HepG2 (cell line): Measurements from ENCODE around the gene HIPK4. TPM values are rescaled to one million over a fixed set of nuclear protein-coding genes. Genes with fewer than 3 reads are reported as not detected.

Experiments used
- ATAC-seq: fragments of 200-7000 bp; cut with Tn5 transposase; 3 replicates; pipeline ENCODE4 v1.9.1; 2020; ENCODE audit warnings: mild to moderate bottlenecking, moderate library complexity
- BruUV-seq: library from RNA; stranded (reverse); fragments of 400-500 nt; replicated peaks from 2 replicates; lab custom pipeline; 2021; lab: Mats Ljungman, UMichigan
- CTCF ChIA-PET: fragments of 300-600 bp; formaldehyde crosslinking; extraction: SDS; loops from one replicate; lab custom pipeline; 2021; ENCODE audit warnings: low total read pairs, inconsistent platforms, low intra/inter-chr PET ratio; lab: Yijun Ruan, JAX
- POLR2A ChIA-PET: fragments of 350-600 bp; sonication (Branson Sonifier 250); formaldehyde crosslinking; loops from one replicate; lab custom pipeline; 2020; ENCODE audit warnings: antibody characterized with exemption, inconsistent platforms; lab: Yijun Ruan, JAX
- DNase-seq: peaks from one replicate; pipeline ENCODE4 v3.0.0-alpha.2; 2015; ENCODE audit warnings: low spot score
- FAIRE-seq: peaks from 3 replicates; lab custom pipeline; 2011; peaks lifted over from hg19 to GRCh38; lab: Jason Lieb, UNC
- H2AFZ ChIP-seq: one replicate; pipeline ENCODE4 v1.6.1; 2011; ENCODE audit warnings: low read length, inconsistent platforms
- H3K27ac ChIP-seq: fragments of 300-600 bp; 3 replicates; pipeline ENCODE4 v1.8.0; 2011; ENCODE audit warnings: mixed run types, mild to moderate bottlenecking, mixed read lengths, low read length, inconsistent platforms; ENCODE audit not compliant: insufficient read depth; ENCODE audit errors: extremely low read length
- H3K27me3 ChIP-seq, 2 experiments: fragments of 200-600 bp in 1 of 2; 2 replicates in 1 of 2; 3 replicates in 1 of 2; pipeline versions ENCODE4 v1.6.0 to v1.8.0; 2011; ENCODE audit warnings: low read length in 2 of 2, mild to moderate bottlenecking in 2 of 2, moderate library complexity in 2 of 2, inconsistent platforms in 1 of 2; ENCODE audit not compliant: insufficient read depth in 2 of 2, control insufficient read depth in 1 of 2
- H3K36me3 ChIP-seq, 2 experiments: fragments of 200-600 bp in 1 of 2; replicated peaks in 1 of 2; 2 replicates in 1 of 2; 3 replicates in 1 of 2; pipeline versions ENCODE4 v1.5.1 to v1.8.0; 2011; ENCODE audit warnings: low read length in 2 of 2, inconsistent platforms in 1 of 2; ENCODE audit not compliant: insufficient read depth in 2 of 2, control insufficient read depth in 1 of 2
- H3K4me1 ChIP-seq: 2 replicates; pipeline ENCODE4 v1.5.1; 2012; ENCODE audit warnings: low read length, inconsistent platforms; ENCODE audit not compliant: insufficient read depth
- H3K4me2 ChIP-seq: 2 replicates; pipeline ENCODE4 v1.6.0; 2011; ENCODE audit warnings: low read depth, low read length, inconsistent platforms
- H3K4me3 ChIP-seq, 3 experiments: fragments of 200-600 bp in 1 of 3; sonication (generic), shearing (Covaris generic) in 1 of 3; replicated peaks in 1 of 3; 2 replicates each; pipeline ENCODE4 v1.5.1; 2011 to 2016; ENCODE audit warnings: low read length in 3 of 3, inconsistent platforms in 2 of 3, low read depth in 2 of 3, mild to moderate bottlenecking in 2 of 3, control low read depth in 1 of 3, mixed read lengths in 1 of 3; ENCODE audit not compliant: insufficient read depth in 1 of 3
- H3K79me2 ChIP-seq: one replicate; pipeline ENCODE4 v1.6.1; 2011; ENCODE audit warnings: low read length, inconsistent platforms; ENCODE audit not compliant: insufficient read depth
- H3K9ac ChIP-seq: 2 replicates; pipeline ENCODE4 v1.6.0; 2011; ENCODE audit warnings: mild to moderate bottlenecking, low read depth, low read length, inconsistent platforms; ENCODE audit not compliant: insufficient read depth
- H3K9me3 ChIP-seq: 2 replicates; pipeline ENCODE4 v1.5.1; 2012; ENCODE audit warnings: mild to moderate bottlenecking, low read length
- H4K20me1 ChIP-seq: 2 replicates; pipeline ENCODE4 v1.6.0; 2011; ENCODE audit warnings: inconsistent platforms, mild to moderate bottlenecking, low read length, moderate library complexity; ENCODE audit not compliant: insufficient read depth
- CCDC6 ChIP-seq: sonication (generic); formaldehyde crosslinking; IDR thresholded peaks from 2 replicates; pipeline ENCODE4 v1.8.1; 2022; ENCODE audit warnings: mild to moderate bottlenecking, missing genetic modification reagents, moderate library complexity
- EP300 ChIP-seq, 3 experiments: sonication (generic) in 1 of 3; formaldehyde crosslinking in 1 of 3; IDR thresholded peaks; 2 replicates each; pipeline versions ENCODE4 v1.5.1 to v1.6.1; 2011 to 2020; ENCODE audit warnings: low read depth in 2 of 3, low read length in 2 of 3, borderline replicate concordance in 1 of 3, improper control_type of control experiment in 1 of 3, mild to moderate bottlenecking in 1 of 3, missing genetic modification reagents in 1 of 3, moderate library complexity in 1 of 3
- FLYWCH1 ChIP-seq: sonication (generic); formaldehyde crosslinking; IDR thresholded peaks from 2 replicates; pipeline ENCODE4 v1.8.1; 2023; ENCODE audit warnings: mild to moderate bottlenecking, missing genetic modification reagents
- FOXK2 ChIP-seq: fragments of 450-650 bp; IDR thresholded peaks from 2 replicates; pipeline ENCODE4 v1.6.1; 2016
- HNF4G ChIP-seq, 2 experiments: sonication (generic) in 1 of 2; formaldehyde crosslinking in 1 of 2; IDR thresholded peaks; 2 replicates each; pipeline versions ENCODE4 v1.4.0 to v1.6.1; 2011 to 2020; ENCODE audit warnings: borderline replicate concordance in 2 of 2, low read depth in 2 of 2, mild to moderate bottlenecking in 2 of 2, low read length in 1 of 2, missing genetic modification reagents in 1 of 2, moderate library complexity in 1 of 2
- NFRKB ChIP-seq: fragments of 450-650 bp; IDR thresholded peaks from 2 replicates; pipeline ENCODE4 v1.6.1; 2017
- SP5 ChIP-seq: IDR thresholded peaks from 2 replicates; pipeline ENCODE4 v1.6.1; 2016; ENCODE audit warnings: low read depth, borderline replicate concordance
- U2AF2 ChIP-seq: fragments of 200-400 bp; formaldehyde crosslinking; IDR thresholded peaks from 2 replicates; pipeline ENCODE4 v1.6.1; 2017; ENCODE audit warnings: low read depth, mild to moderate bottlenecking, low read length
- ZFP41 ChIP-seq: sonication (generic); formaldehyde crosslinking; IDR thresholded peaks from 2 replicates; pipeline ENCODE4 v1.4.0; 2020; ENCODE audit warnings: mild to moderate bottlenecking, missing genetic modification reagents, borderline replicate concordance
- ZNF562 ChIP-seq: sonication (generic); formaldehyde crosslinking; IDR thresholded peaks from 2 replicates; pipeline ENCODE4 v1.8.0; 2022; ENCODE audit warnings: missing genetic modification reagents, borderline replicate concordance
- ZNF670 ChIP-seq: sonication (generic); formaldehyde crosslinking; IDR thresholded peaks from 2 replicates; pipeline ENCODE4 v1.8.0; 2022; ENCODE audit warnings: mild to moderate bottlenecking, missing genetic modification reagents, borderline replicate concordance
- ZNF747 ChIP-seq: sonication (generic); formaldehyde crosslinking; IDR thresholded peaks from 2 replicates; pipeline ENCODE4 v1.8.1; 2023; ENCODE audit warnings: missing genetic modification reagents, mild to moderate bottlenecking, borderline replicate concordance
- WGBS: methylation state at CpG from one replicate; pipeline ENCODE4 v1.1.6; 2017; ENCODE audit warnings: low lambda C conversion rate; 5-methylcytosine and 5-hydroxymethylcytosine counted together
- in situ Hi-C: cut with HindIII; loops from 2 replicates; pipeline ENCODE4 v1.10.0; 2017; ENCODE audit warnings: low pct_unique_long_range_greater_than_20kb; ENCODE audit not compliant: extremely low pct_ligation_motif_present
- intact Hi-C: fragments of 100-400 bp; cut with micrococcal nuclease; formaldehyde crosslinking; loops from one replicate; pipeline ENCODE4 v1.10.0; 2022; ENCODE audit not compliant: unreplicated experiment
- polyA plus RNA-seq, 8 experiments: library from polyadenylated mRNA; depleted of rRNA in 3 of 8; stranded (reverse) in 7 of 8; unstranded in 1 of 8; fragments of >200 nt; fragmentation: Illumina TruSeq in 4 of 8; extraction: Trizol in 4 of 8; gene quantifications; 2 replicates each; pipeline versions ENCODE4 v1.2.1 to v1.2.3, GENCODE V29; 2011 to 2016; ENCODE audit warnings: low read depth in 4 of 8, missing spikeins in 1 of 8, mixed read lengths in 1 of 8; ENCODE audit not compliant: insufficient read depth in 1 of 8
- total RNA-seq, 5 experiments: library from RNA; depleted of rRNA; stranded (reverse); fragments of >200 nt; fragmentation: Illumina TruSeq; extraction: Trizol; gene quantifications; 2 replicates each; pipeline ENCODE4 v1.2.3, GENCODE V29; 2016; ENCODE audit warnings: low read depth in 1 of 5
- TF ChIP-seq, protein P1 (sequence below): sonication (generic); formaldehyde crosslinking; IDR thresholded peaks from 2 replicates; pipeline ENCODE4 v1.5.1; 2020; ENCODE audit warnings: missing genetic modification reagents, mild to moderate bottlenecking, borderline replicate concordance
- TF ChIP-seq, protein P2 (sequence below): sonication (generic); formaldehyde crosslinking; IDR thresholded peaks from 2 replicates; pipeline ENCODE4 v1.4.0; 2020; ENCODE audit warnings: missing genetic modification reagents

Gene HIPK4
- total and polyA plus RNA-seq, 2 of the 13 experiments (the other 11 are each of a cell fraction or from before 2014, with no cell fraction given) = 0.03 TPM; not detected in 1

- TF ChIP-seq ZNF562 (CRISPR knock-in tag) (no peak), CCDC6 (CRISPR knock-in tag) (no peak), U2AF2 (no peak)
These were observed 57.3 kb downstream of the HIPK4 start (continued) for GRCh38 chr19:40332669-40333068.

- H3K27ac ChIP-seq = no peak overlapping the region
- H3K4me2 ChIP-seq = no peak overlapping the region
- BruUV-seq = no TSS peak
- POLR2A ChIA-PET = no interaction called here
- peaks cover 14 to 60% of the 10 kb centered on the region in 2 experiments for H3K36me3 ChIP-seq
- no peaks in the 10 kb centered on the region for H3K79me2 ChIP-seq
- in situ Hi-C loops = no loop called here
- CTCF ChIA-PET = no interaction called here
- H3K9ac ChIP-seq = no peak overlapping the region
- H3K4me3 ChIP-seq = no peak overlapping the region
- no peak overlapping the region for H2AFZ ChIP-seq
- intact Hi-C loops = no loop called here
- H4K20me1 ChIP-seq = no peaks in the 10 kb centered on the region
- no peaks in the 10 kb centered on the region for H3K27me3 ChIP-seq
- TF ChIP-seq FLYWCH1 (CRISPR knock-in tag) = no peak
- no peak for TF ChIP-seq HNF4G (IDR thresholded peaks at IDR 0.05; ENCODE audit: borderline replicate concordance, low read depth, low read length)
- no peak for TF ChIP-seq HNF4G (CRISPR knock-in tag; IDR thresholded peaks at IDR 0.05; ENCODE audit: borderline replicate concordance, low read depth)
- TF ChIP-seq, protein P1, sequence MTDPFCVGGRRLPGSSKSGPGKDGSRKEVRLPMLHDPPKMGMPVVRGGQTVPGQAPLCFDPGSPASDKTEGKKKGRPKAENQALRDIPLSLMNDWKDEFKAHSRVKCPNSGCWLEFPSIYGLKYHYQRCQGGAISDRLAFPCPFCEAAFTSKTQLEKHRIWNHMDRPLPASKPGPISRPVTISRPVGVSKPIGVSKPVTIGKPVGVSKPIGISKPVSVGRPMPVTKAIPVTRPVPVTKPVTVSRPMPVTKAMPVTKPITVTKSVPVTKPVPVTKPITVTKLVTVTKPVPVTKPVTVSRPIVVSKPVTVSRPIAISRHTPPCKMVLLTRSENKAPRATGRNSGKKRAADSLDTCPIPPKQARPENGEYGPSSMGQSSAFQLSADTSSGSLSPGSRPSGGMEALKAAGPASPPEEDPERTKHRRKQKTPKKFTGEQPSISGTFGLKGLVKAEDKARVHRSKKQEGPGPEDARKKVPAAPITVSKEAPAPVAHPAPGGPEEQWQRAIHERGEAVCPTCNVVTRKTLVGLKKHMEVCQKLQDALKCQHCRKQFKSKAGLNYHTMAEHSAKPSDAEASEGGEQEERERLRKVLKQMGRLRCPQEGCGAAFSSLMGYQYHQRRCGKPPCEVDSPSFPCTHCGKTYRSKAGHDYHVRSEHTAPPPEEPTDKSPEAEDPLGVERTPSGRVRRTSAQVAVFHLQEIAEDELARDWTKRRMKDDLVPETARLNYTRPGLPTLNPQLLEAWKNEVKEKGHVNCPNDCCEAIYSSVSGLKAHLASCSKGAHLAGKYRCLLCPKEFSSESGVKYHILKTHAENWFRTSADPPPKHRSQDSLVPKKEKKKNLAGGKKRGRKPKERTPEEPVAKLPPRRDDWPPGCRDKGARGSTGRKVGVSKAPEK (CRISPR knock-in tag) = no peak
- TF ChIP-seq ZNF670 (CRISPR knock-in tag) = no peak
- TF ChIP-seq, protein P2, sequence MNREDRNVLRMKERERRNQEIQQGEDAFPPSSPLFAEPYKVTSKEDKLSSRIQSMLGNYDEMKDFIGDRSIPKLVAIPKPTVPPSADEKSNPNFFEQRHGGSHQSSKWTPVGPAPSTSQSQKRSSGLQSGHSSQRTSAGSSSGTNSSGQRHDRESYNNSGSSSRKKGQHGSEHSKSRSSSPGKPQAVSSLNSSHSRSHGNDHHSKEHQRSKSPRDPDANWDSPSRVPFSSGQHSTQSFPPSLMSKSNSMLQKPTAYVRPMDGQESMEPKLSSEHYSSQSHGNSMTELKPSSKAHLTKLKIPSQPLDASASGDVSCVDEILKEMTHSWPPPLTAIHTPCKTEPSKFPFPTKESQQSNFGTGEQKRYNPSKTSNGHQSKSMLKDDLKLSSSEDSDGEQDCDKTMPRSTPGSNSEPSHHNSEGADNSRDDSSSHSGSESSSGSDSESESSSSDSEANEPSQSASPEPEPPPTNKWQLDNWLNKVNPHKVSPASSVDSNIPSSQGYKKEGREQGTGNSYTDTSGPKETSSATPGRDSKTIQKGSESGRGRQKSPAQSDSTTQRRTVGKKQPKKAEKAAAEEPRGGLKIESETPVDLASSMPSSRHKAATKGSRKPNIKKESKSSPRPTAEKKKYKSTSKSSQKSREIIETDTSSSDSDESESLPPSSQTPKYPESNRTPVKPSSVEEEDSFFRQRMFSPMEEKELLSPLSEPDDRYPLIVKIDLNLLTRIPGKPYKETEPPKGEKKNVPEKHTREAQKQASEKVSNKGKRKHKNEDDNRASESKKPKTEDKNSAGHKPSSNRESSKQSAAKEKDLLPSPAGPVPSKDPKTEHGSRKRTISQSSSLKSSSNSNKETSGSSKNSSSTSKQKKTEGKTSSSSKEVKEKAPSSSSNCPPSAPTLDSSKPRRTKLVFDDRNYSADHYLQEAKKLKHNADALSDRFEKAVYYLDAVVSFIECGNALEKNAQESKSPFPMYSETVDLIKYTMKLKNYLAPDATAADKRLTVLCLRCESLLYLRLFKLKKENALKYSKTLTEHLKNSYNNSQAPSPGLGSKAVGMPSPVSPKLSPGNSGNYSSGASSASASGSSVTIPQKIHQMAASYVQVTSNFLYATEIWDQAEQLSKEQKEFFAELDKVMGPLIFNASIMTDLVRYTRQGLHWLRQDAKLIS = no peak
- TF ChIP-seq EP300 (IDR thresholded peaks at IDR 0.05; ENCODE audit: low read depth in 2 of 2, low read length in 2 of 2) = no peak
- no peak for TF ChIP-seq EP300 (CRISPR knock-in tag; IDR thresholded peaks at IDR 0.05; ENCODE audit: borderline replicate concordance)
- TF ChIP-seq NFRKB = no peak
- TF ChIP-seq ZFP41 (CRISPR knock-in tag) = no peak
- no peak for TF ChIP-seq SP5
- no peak for TF ChIP-seq ZNF747 (CRISPR knock-in tag)
- TF ChIP-seq FOXK2 = no peak
- FAIRE-seq = no peak
- no peaks in the 10 kb centered on the region for H3K4me1 ChIP-seq
- H3K9me3 ChIP-seq = no peaks in the 10 kb centered on the region
- 100% methylated on average over 3 of the region's 5 CpGs for WGBS
- no peak for ATAC-seq
- no peak for DNase-seq
These were observed 58.9 kb downstream of the HIPK4 start for GRCh38 chr19:40331052-40331451.
